Stimulated activated CD8-positive, alpha-beta memory T cell treated with anti-CD3 and anti-CD28 coated beads, Interleukin-12 subunit alpha, Interleukin-12 subunit beta, amount 100 ng/mL, for 1 hour (primary cell): ENCODE results near the gene DAPP1.
"Not testable (repeated sequence)": the region's sequence is repeated elsewhere in the genome, so short reads cannot be mapped to it uniquely, and the experiment has no call there.

ENCODE experiments used
- DNase-seq: peaks from one replicate; pipeline ENCODE4 v3.0.0-alpha.2; 2020; ENCODE audit warnings: low read depth

The DAPP1 gene

GRCh38 chr4:99824070-99824599 lies 7.5 kb downstream of the DAPP1 start:
- DNase-seq, result no peak

- no peak for DNase-seq
Measured at GRCh38 chr4:99825272-99825671, 8.6 kb downstream of the DAPP1 start.

- DNase-seq, result no peak
Measured at GRCh38 chr4:99826016-99826415, 9.4 kb downstream of the DAPP1 start.

- no peak for DNase-seq
Measured at GRCh38 chr4:99827454-99827853, 10.8 kb downstream of the DAPP1 start.

GRCh38 chr4:99827857-99828256 lies 11.2 kb downstream of the DAPP1 start:
- no peak for DNase-seq

- DNase-seq, result no peak
Measured at GRCh38 chr4:99828477-99828876, 11.8 kb downstream of the DAPP1 start.

GRCh38 chr4:99830051-99830450 lies 13.4 kb downstream of the DAPP1 start:
- DNase-seq, result not testable (repeated sequence)

GRCh38 chr4:99832321-99832720 lies 15.7 kb downstream of the DAPP1 start:
- DNase-seq, result no peak

- DNase-seq, result no peak
Measured at GRCh38 chr4:99832758-99833157, 16.1 kb downstream of the DAPP1 start.

GRCh38 chr4:99833756-99834155 lies 17.1 kb downstream of the DAPP1 start:
- DNase-seq, result no peak

GRCh38 chr4:99834569-99834968 lies 17.9 kb downstream of the DAPP1 start:
- no peak for DNase-seq

- DNase-seq, result no peak
Measured at GRCh38 chr4:99835942-99836341, 19.3 kb downstream of the DAPP1 start.

- no peak for DNase-seq
Measured at GRCh38 chr4:99838927-99839326, 22.3 kb downstream of the DAPP1 start.

GRCh38 chr4:99841129-99841528 lies 24.5 kb downstream of the DAPP1 start:
- no peak for DNase-seq

- no peak for DNase-seq
Measured at GRCh38 chr4:99843413-99843812, 26.8 kb downstream of the DAPP1 start.

GRCh38 chr4:99844048-99844447 lies 27.4 kb downstream of the DAPP1 start:
- DNase-seq, result no peak

GRCh38 chr4:99845179-99845578 lies 28.6 kb downstream of the DAPP1 start:
- no peak for DNase-seq

- no peak for DNase-seq
Measured at GRCh38 chr4:99845708-99846469, 29.3 kb downstream of the DAPP1 start.

GRCh38 chr4:99846891-99847290 lies 30.3 kb downstream of the DAPP1 start:
- no peak for DNase-seq

- DNase-seq, result no peak
Measured at GRCh38 chr4:99847362-99847976, 30.8 kb downstream of the DAPP1 start.

GRCh38 chr4:99848591-99849001 lies 32.0 kb downstream of the DAPP1 start:
- DNase-seq, result no peak

GRCh38 chr4:99852199-99852749 lies 35.6 kb downstream of the DAPP1 start:
- DNase-seq, result no peak

GRCh38 chr4:99853190-99853589 lies 36.6 kb downstream of the DAPP1 start:
- DNase-seq, result no peak
